HepG2 (cell line): ENCODE results near the gene FSCN2. TPM values are rescaled to one million over a fixed set of nuclear protein-coding genes. Genes with fewer than 3 reads are reported as not detected.
A peak's percentile ranks its signal among the peaks of the same experiment; 100 is the strongest.

Source experiments
- AGO2 ChIP-seq: fragments of 200-400 bp; formaldehyde crosslinking; optimal IDR thresholded peaks from 2 replicates; pipeline ENCODE3; 2017; ENCODE audit warnings: mild to moderate bottlenecking, low read depth, low read length, moderate library complexity
- PHB2 ChIP-seq: fragments of 450-650 bp; IDR thresholded peaks from 2 replicates; pipeline ENCODE4 v1.6.1; 2018; ENCODE audit not compliant: partially characterized antibody
- PITX1 ChIP-seq: sonication (generic); formaldehyde crosslinking; IDR thresholded peaks from 2 replicates; pipeline ENCODE4 v1.5.1; 2020; ENCODE audit warnings: mild to moderate bottlenecking, missing genetic modification reagents
- RBM39 ChIP-seq: fragments of 200-400 bp; formaldehyde crosslinking; IDR thresholded peaks from one replicate; pipeline ENCODE4 v1.6.1; 2018; ENCODE audit warnings: antibody characterized with exemption, mild to moderate bottlenecking, low read depth, low read length; ENCODE audit not compliant: poor library complexity, severe bottlenecking
- SP4 ChIP-seq: sonication (generic); formaldehyde crosslinking; IDR thresholded peaks from 2 replicates; pipeline ENCODE4 v1.8.1; 2023; ENCODE audit warnings: mild to moderate bottlenecking, missing genetic modification reagents
- SRSF1 ChIP-seq: fragments of 200-400 bp; formaldehyde crosslinking; optimal IDR thresholded peaks from 2 replicates; pipeline ENCODE3; 2017; ENCODE audit warnings: mild to moderate bottlenecking, low read depth, low read length, moderate library complexity
- TEAD3 ChIP-seq: optimal IDR thresholded peaks from 2 replicates; pipeline ENCODE3; 2016; ENCODE audit warnings: borderline replicate concordance
- TGIF2 ChIP-seq: IDR thresholded peaks from 2 replicates; pipeline ENCODE4 v1.6.1; 2016; ENCODE audit warnings: control low read depth, missing compliant biosample characterization
- TSC22D2 ChIP-seq: sonication (generic); formaldehyde crosslinking; IDR thresholded peaks from 2 replicates; pipeline ENCODE4 v1.5.1; 2020; ENCODE audit warnings: missing genetic modification reagents, mild to moderate bottlenecking, borderline replicate concordance
- ZNF20 ChIP-seq: sonication (generic); formaldehyde crosslinking; IDR thresholded peaks from 2 replicates; pipeline ENCODE4 v1.4.0; 2020; ENCODE audit warnings: mild to moderate bottlenecking, moderate library complexity, missing genetic modification reagents
- ZNF317 ChIP-seq: sonication (generic); formaldehyde crosslinking; IDR thresholded peaks from 2 replicates; pipeline ENCODE4 v1.5.0; 2020; ENCODE audit warnings: mild to moderate bottlenecking, missing genetic modification reagents
- ZNF33A ChIP-seq: sonication (generic); formaldehyde crosslinking; IDR thresholded peaks from 2 replicates; pipeline ENCODE4 v1.5.1; 2020; ENCODE audit warnings: missing genetic modification reagents, mild to moderate bottlenecking, moderate library complexity, borderline replicate concordance
- ZNF382 ChIP-seq: sonication (generic); formaldehyde crosslinking; IDR thresholded peaks from 2 replicates; pipeline ENCODE4 v1.5.0; 2020; ENCODE audit warnings: missing genetic modification reagents, mild to moderate bottlenecking, borderline replicate concordance
- ZNF737 ChIP-seq: sonication (generic); formaldehyde crosslinking; IDR thresholded peaks from 2 replicates; pipeline ENCODE4 v1.5.0; 2020; ENCODE audit warnings: missing genetic modification reagents, mild to moderate bottlenecking, borderline replicate concordance
- polyA plus RNA-seq, 8 experiments: library from polyadenylated mRNA; depleted of rRNA in 3 of 8; stranded (reverse) in 7 of 8; unstranded in 1 of 8; fragments of >200 nt; fragmentation: Illumina TruSeq in 4 of 8; extraction: Trizol in 4 of 8; gene quantifications; 2 replicates each; pipeline versions ENCODE4 v1.2.1 to v1.2.3, GENCODE V29; 2011 to 2016; ENCODE audit warnings: low read depth in 4 of 8, missing spikeins in 1 of 8, mixed read lengths in 1 of 8; ENCODE audit not compliant: insufficient read depth in 1 of 8
- total RNA-seq, 5 experiments: library from RNA; depleted of rRNA; stranded (reverse); fragments of >200 nt; fragmentation: Illumina TruSeq; extraction: Trizol; gene quantifications; 2 replicates each; pipeline ENCODE4 v1.2.3, GENCODE V29; 2016; ENCODE audit warnings: low read depth in 1 of 5
- TF ChIP-seq, protein P1 (sequence below): sonication (generic); formaldehyde crosslinking; IDR thresholded peaks from 2 replicates; pipeline ENCODE4 v1.4.0; 2020; ENCODE audit warnings: missing genetic modification reagents
- TF ChIP-seq, protein P2 (sequence below): IDR thresholded peaks from 2 replicates; pipeline ENCODE4 v1.6.1; 2016; ENCODE audit warnings: low read depth, borderline replicate concordance
- TF ChIP-seq, protein P3 (sequence below), 2 experiments: sonication (generic) in 1 of 2; formaldehyde crosslinking in 1 of 2; IDR thresholded peaks; 2 replicates each; pipeline versions ENCODE4 v1.4.0 to v1.6.1; 2018 to 2020; ENCODE audit warnings: missing genetic modification reagents in 2 of 2, borderline replicate concordance in 1 of 2, low read depth in 1 of 2, mild to moderate bottlenecking in 1 of 2, missing biosample characterization in 1 of 2
- TF ChIP-seq, protein P4 (sequence below): sonication (generic); formaldehyde crosslinking; IDR thresholded peaks from 2 replicates; pipeline ENCODE4 v1.4.0; 2020; ENCODE audit warnings: missing genetic modification reagents, borderline replicate concordance
- TF ChIP-seq, protein P5 (sequence below): sonication (generic); formaldehyde crosslinking; IDR thresholded peaks from 2 replicates; pipeline ENCODE4 v1.4.0; 2020; ENCODE audit warnings: missing genetic modification reagents
- TF ChIP-seq, protein P6 (sequence below): sonication (generic); formaldehyde crosslinking; IDR thresholded peaks from 2 replicates; pipeline ENCODE4 v1.4.0; 2020; ENCODE audit warnings: missing genetic modification reagents

Gene FSCN2
- total and polyA plus RNA-seq, 2 of the 13 experiments (the other 11 are each of a cell fraction or from before 2014, with no cell fraction given): 0.09 TPM; not detected in 1

DNA sequence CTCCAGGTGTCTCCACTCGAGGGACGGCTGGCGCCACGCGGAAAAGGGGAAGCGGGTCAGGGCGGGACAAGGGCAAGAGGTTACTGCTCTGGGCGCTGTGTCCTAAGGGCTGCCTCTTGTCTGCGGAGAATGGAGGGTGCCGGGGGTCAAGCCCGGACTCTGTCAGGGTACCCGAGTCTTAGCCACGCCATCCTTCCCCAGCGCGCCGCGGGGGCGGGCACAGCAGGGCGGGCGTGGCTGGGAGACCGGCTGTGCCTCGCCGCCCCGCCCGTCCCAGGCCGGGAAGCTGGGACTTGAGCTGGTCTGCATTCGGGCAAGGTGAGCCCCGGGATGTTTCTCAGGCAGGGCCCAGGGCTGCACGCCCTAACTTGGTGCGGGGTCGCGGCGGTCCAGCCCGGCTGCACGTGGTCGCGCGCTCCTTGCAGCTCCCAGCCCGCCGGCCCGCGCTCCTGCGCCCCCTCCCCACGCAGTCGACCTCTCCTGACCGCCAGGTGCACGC is 9.3 kb upstream of the FSCN2 start (continued):
- TF ChIP-seq, protein P1, sequence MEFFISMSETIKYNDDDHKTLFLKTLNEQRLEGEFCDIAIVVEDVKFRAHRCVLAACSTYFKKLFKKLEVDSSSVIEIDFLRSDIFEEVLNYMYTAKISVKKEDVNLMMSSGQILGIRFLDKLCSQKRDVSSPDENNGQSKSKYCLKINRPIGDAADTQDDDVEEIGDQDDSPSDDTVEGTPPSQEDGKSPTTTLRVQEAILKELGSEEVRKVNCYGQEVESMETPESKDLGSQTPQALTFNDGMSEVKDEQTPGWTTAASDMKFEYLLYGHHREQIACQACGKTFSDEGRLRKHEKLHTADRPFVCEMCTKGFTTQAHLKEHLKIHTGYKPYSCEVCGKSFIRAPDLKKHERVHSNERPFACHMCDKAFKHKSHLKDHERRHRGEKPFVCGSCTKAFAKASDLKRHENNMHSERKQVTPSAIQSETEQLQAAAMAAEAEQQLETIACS (CRISPR knock-in tag): peak; percentile 48; the same call in 1 of the 2 replicates
- TF ChIP-seq TSC22D2 (CRISPR knock-in tag): no peak
- TF ChIP-seq PITX1 (CRISPR knock-in tag): no peak
- peak; percentile 75 for TF ChIP-seq SRSF1
- TF ChIP-seq ZNF33A (CRISPR knock-in tag): no peak
- TF ChIP-seq, protein P2, sequence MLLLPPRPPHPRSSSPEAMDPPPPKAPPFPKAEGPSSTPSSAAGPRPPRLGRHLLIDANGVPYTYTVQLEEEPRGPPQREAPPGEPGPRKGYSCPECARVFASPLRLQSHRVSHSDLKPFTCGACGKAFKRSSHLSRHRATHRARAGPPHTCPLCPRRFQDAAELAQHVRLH (CRISPR knock-in tag): no peak
- TF ChIP-seq, protein P3, sequence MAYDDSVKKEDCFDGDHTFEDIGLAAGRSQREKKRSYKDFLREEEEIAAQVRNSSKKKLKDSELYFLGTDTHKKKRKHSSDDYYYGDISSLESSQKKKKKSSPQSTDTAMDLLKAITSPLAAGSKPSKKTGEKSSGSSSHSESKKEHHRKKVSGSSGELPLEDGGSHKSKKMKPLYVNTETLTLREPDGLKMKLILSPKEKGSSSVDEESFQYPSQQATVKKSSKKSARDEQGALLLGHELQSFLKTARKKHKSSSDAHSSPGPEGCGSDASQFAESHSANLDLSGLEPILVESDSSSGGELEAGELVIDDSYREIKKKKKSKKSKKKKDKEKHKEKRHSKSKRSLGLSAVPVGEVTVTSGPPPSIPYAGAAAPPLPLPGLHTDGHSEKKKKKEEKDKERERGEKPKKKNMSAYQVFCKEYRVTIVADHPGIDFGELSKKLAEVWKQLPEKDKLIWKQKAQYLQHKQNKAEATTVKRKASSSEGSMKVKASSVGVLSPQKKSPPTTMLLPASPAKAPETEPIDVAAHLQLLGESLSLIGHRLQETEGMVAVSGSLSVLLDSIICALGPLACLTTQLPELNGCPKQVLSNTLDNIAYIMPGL (CRISPR knock-in tag; IDR thresholded peaks at IDR 0.05; ENCODE audit: borderline replicate concordance in 1 of 2, low read depth in 1 of 2): no peak
- no peak for TF ChIP-seq ZNF382 (CRISPR knock-in tag)
- TF ChIP-seq RBM39: no peak
- TF ChIP-seq ZNF20 (CRISPR knock-in tag): no peak
- peak; percentile 77 for TF ChIP-seq AGO2
- TF ChIP-seq, protein P4, sequence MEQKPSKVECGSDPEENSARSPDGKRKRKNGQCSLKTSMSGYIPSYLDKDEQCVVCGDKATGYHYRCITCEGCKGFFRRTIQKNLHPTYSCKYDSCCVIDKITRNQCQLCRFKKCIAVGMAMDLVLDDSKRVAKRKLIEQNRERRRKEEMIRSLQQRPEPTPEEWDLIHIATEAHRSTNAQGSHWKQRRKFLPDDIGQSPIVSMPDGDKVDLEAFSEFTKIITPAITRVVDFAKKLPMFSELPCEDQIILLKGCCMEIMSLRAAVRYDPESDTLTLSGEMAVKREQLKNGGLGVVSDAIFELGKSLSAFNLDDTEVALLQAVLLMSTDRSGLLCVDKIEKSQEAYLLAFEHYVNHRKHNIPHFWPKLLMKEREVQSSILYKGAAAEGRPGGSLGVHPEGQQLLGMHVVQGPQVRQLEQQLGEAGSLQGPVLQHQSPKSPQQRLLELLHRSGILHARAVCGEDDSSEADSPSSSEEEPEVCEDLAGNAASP (CRISPR knock-in tag): no peak
- TF ChIP-seq, protein P5, sequence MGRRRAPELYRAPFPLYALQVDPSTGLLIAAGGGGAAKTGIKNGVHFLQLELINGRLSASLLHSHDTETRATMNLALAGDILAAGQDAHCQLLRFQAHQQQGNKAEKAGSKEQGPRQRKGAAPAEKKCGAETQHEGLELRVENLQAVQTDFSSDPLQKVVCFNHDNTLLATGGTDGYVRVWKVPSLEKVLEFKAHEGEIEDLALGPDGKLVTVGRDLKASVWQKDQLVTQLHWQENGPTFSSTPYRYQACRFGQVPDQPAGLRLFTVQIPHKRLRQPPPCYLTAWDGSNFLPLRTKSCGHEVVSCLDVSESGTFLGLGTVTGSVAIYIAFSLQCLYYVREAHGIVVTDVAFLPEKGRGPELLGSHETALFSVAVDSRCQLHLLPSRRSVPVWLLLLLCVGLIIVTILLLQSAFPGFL: 0 out of 2 replicates have a peak, but pooled peaks have one; percentile 45
- TF ChIP-seq, protein P6, sequence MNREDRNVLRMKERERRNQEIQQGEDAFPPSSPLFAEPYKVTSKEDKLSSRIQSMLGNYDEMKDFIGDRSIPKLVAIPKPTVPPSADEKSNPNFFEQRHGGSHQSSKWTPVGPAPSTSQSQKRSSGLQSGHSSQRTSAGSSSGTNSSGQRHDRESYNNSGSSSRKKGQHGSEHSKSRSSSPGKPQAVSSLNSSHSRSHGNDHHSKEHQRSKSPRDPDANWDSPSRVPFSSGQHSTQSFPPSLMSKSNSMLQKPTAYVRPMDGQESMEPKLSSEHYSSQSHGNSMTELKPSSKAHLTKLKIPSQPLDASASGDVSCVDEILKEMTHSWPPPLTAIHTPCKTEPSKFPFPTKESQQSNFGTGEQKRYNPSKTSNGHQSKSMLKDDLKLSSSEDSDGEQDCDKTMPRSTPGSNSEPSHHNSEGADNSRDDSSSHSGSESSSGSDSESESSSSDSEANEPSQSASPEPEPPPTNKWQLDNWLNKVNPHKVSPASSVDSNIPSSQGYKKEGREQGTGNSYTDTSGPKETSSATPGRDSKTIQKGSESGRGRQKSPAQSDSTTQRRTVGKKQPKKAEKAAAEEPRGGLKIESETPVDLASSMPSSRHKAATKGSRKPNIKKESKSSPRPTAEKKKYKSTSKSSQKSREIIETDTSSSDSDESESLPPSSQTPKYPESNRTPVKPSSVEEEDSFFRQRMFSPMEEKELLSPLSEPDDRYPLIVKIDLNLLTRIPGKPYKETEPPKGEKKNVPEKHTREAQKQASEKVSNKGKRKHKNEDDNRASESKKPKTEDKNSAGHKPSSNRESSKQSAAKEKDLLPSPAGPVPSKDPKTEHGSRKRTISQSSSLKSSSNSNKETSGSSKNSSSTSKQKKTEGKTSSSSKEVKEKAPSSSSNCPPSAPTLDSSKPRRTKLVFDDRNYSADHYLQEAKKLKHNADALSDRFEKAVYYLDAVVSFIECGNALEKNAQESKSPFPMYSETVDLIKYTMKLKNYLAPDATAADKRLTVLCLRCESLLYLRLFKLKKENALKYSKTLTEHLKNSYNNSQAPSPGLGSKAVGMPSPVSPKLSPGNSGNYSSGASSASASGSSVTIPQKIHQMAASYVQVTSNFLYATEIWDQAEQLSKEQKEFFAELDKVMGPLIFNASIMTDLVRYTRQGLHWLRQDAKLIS: no peak
- no peak for TF ChIP-seq ZNF317 (CRISPR knock-in tag)
- TF ChIP-seq PHB2: no peak
- no peak for TF ChIP-seq TEAD3
- no peak for TF ChIP-seq TGIF2
- TF ChIP-seq SP4 (CRISPR knock-in tag): no peak
- TF ChIP-seq ZNF737: no peak
